Measurements from ENCODE around the gene PLPPR4.

- no peak for TF ChIP-seq CTCF (IDR thresholded peaks at IDR 0.05; ENCODE audit: insufficient read depth, low read length, poor library complexity, severe bottlenecking)
- TF ChIP-seq EZH2phosphoT487 (conservative IDR thresholded peaks at IDR 0.05; ENCODE audit: low read length) = no peak
Observed at GRCh38 chr1:99332561-99332960, 68.3 kb downstream of the PLPPR4 start.

Measured in SU-DHL-6 (cell line).